Effector memory CD4-positive, alpha-beta T cell (primary cell): ENCODE measurements around the gene MOB2.

Source experiments
- DNase-seq, 3 donors: peaks; one replicate each; pipeline ENCODE4 v3.0.0-alpha.2; 2020
- H3K27ac ChIP-seq: 2 replicates; pipeline ENCODE4 v1.7.0; 2013; ENCODE audit warnings: mild to moderate bottlenecking, low read length, moderate library complexity; ENCODE audit not compliant: insufficient read depth, poor library complexity, severe bottlenecking
- H3K27me3 ChIP-seq: replicated peaks from 2 replicates; pipeline ENCODE4 v1.7.0; 2013; ENCODE audit warnings: mild to moderate bottlenecking, low read length; ENCODE audit not compliant: insufficient read depth, control insufficient read depth, poor library complexity, severe bottlenecking
- H3K36me3 ChIP-seq: 2 replicates; pipeline ENCODE4 v1.7.0; 2013; ENCODE audit warnings: mild to moderate bottlenecking, low read length, moderate library complexity; ENCODE audit not compliant: control insufficient read depth, insufficient read depth
- H3K4me1 ChIP-seq: 2 replicates; pipeline ENCODE4 v1.7.0; 2013; ENCODE audit warnings: low read length, mild to moderate bottlenecking; ENCODE audit not compliant: control insufficient read depth, insufficient read depth, poor library complexity, severe bottlenecking
- H3K4me3 ChIP-seq: 2 replicates; pipeline ENCODE4 v1.7.0; 2013; ENCODE audit warnings: low read length, low read depth, mild to moderate bottlenecking; ENCODE audit not compliant: insufficient read depth, poor library complexity, severe bottlenecking
- H3K9me3 ChIP-seq: 2 replicates; pipeline ENCODE4 v1.7.0; 2013; ENCODE audit warnings: mild to moderate bottlenecking, low read length, moderate library complexity; ENCODE audit not compliant: control insufficient read depth

The MOB2 gene

GRCh38 chr11:1443737-1444136 lies 42.8 kb downstream of the MOB2 start:
- Histone ChIP-seq H3K27ac (no peak overlapping the region), H3K4me3 (no peak overlapping the region), H3K36me3 (no peaks in the 10 kb centered on the region), H3K27me3 (no peaks in the 10 kb centered on the region), H3K4me1 (no peaks in the 10 kb centered on the region), H3K9me3 (no peaks in the 10 kb centered on the region)
- no peak for DNase-seq

- no peak overlapping the region for H3K27ac ChIP-seq
- H3K36me3 ChIP-seq = no peaks in the 10 kb centered on the region
- H3K4me1 ChIP-seq = no peaks in the 10 kb centered on the region
- DNase-seq = no peak
- H3K4me3 ChIP-seq = no peak overlapping the region
- no peaks in the 10 kb centered on the region for H3K9me3 ChIP-seq
- H3K27me3 ChIP-seq = no peaks in the 10 kb centered on the region
Measured at GRCh38 chr11:1442807-1443366, 43.7 kb downstream of the MOB2 start.

- Histone ChIP-seq H3K27ac (no peak overlapping the region), H3K36me3 (no peaks in the 10 kb centered on the region), H3K27me3 (no peaks in the 10 kb centered on the region), H3K4me1 (no peaks in the 10 kb centered on the region), H3K9me3 (no peaks in the 10 kb centered on the region), H3K4me3 (no peak overlapping the region)
- DNase-seq = no peak
Measured at GRCh38 chr11:1442163-1442562, 44.4 kb downstream of the MOB2 start.

- no peaks in the 10 kb centered on the region for H3K4me1 ChIP-seq
- no peaks in the 10 kb centered on the region for H3K9me3 ChIP-seq
- no peak overlapping the region for H3K27ac ChIP-seq
- no peak for DNase-seq
- H3K4me3 ChIP-seq = no peak overlapping the region
- no peaks in the 10 kb centered on the region for H3K36me3 ChIP-seq
- no peaks in the 10 kb centered on the region for H3K27me3 ChIP-seq
Measured at GRCh38 chr11:1440496-1440895, 46.1 kb downstream of the MOB2 start.

GRCh38 chr11:1440066-1440465 lies 46.5 kb downstream of the MOB2 start:
- no peak for DNase-seq
- Histone ChIP-seq H3K9me3 (no peaks in the 10 kb centered on the region), H3K4me1 (no peaks in the 10 kb centered on the region), H3K27ac (no peak overlapping the region), H3K27me3 (no peaks in the 10 kb centered on the region), H3K36me3 (no peaks in the 10 kb centered on the region), H3K4me3 (no peak overlapping the region)

GRCh38 chr11:1439341-1439740 lies 47.2 kb downstream of the MOB2 start:
- no peaks in the 10 kb centered on the region for H3K36me3 ChIP-seq
- no peaks in the 10 kb centered on the region for H3K4me1 ChIP-seq
- no peaks in the 10 kb centered on the region for H3K9me3 ChIP-seq
- DNase-seq = no peak
- no peaks in the 10 kb centered on the region for H3K27me3 ChIP-seq
- no peak overlapping the region for H3K4me3 ChIP-seq
- H3K27ac ChIP-seq = no peak overlapping the region

- Histone ChIP-seq H3K36me3 (no peaks in the 10 kb centered on the region), H3K4me3 (no peak overlapping the region), H3K27ac (no peak overlapping the region), H3K9me3 (no peaks in the 10 kb centered on the region), H3K27me3 (no peaks in the 10 kb centered on the region), H3K4me1 (no peaks in the 10 kb centered on the region)
- DNase-seq = no peak
Measured at GRCh38 chr11:1438967-1439330, 47.6 kb downstream of the MOB2 start.

- H3K4me3 ChIP-seq = no peak overlapping the region
- DNase-seq = no peak
- H3K27ac ChIP-seq = no peak overlapping the region
- H3K27me3 ChIP-seq = no peaks in the 10 kb centered on the region
- no peaks in the 10 kb centered on the region for H3K9me3 ChIP-seq
- H3K36me3 ChIP-seq = no peaks in the 10 kb centered on the region
- H3K4me1 ChIP-seq = no peaks in the 10 kb centered on the region
Measured at GRCh38 chr11:1438261-1438966, 48.2 kb downstream of the MOB2 start.

GRCh38 chr11:1437500-1437899 lies 49.1 kb downstream of the MOB2 start:
- H3K27ac ChIP-seq = no peak overlapping the region
- H3K36me3 ChIP-seq = no peaks in the 10 kb centered on the region
- H3K9me3 ChIP-seq = no peaks in the 10 kb centered on the region
- no peaks in the 10 kb centered on the region for H3K4me1 ChIP-seq
- no peak for DNase-seq
- H3K4me3 ChIP-seq = no peak overlapping the region
- no peaks in the 10 kb centered on the region for H3K27me3 ChIP-seq

GRCh38 chr11:1436468-1437039 lies 50.0 kb downstream of the MOB2 start:
- Histone ChIP-seq H3K27me3 (no peaks in the 10 kb centered on the region), H3K36me3 (no peaks in the 10 kb centered on the region)
- no peak for DNase-seq

More at GRCh38 chr11:1436468-1437039, 50.0 kb downstream of the MOB2 start:
- Histone ChIP-seq H3K9me3 (no peaks in the 10 kb centered on the region), H3K4me1 (no peaks in the 10 kb centered on the region), H3K27ac (no peak overlapping the region), H3K4me3 (no peak overlapping the region)
